HEK293 (cell line): ENCODE measurements around the gene MCIDAS.

Experiments
- GFI1B ChIP-seq: fragments of 450-650 bp; formaldehyde crosslinking; IDR thresholded peaks from 2 replicates; pipeline ENCODE4 v1.5.1; 2016; ENCODE audit warnings: missing biosample characterization, missing genetic modification characterization
- HOXD13 ChIP-seq: sonication (generic); formaldehyde crosslinking; IDR thresholded peaks from 2 replicates; pipeline ENCODE4 v1.8.0; 2022; ENCODE audit warnings: missing genetic modification reagents, borderline replicate concordance
- KLF1 ChIP-seq: fragments of 450-650 bp; formaldehyde crosslinking; IDR thresholded peaks from 2 replicates; pipeline ENCODE4 v1.5.1; 2016; ENCODE audit warnings: missing biosample characterization, missing genetic modification characterization
- SCRT1 ChIP-seq: fragments of 450-650 bp; formaldehyde crosslinking; IDR thresholded peaks from 2 replicates; pipeline ENCODE4 v1.5.1; 2016; ENCODE audit warnings: missing biosample characterization, missing genetic modification characterization, borderline replicate concordance
- ZEB2 ChIP-seq: fragments of 450-650 bp; formaldehyde crosslinking; IDR thresholded peaks from 2 replicates; pipeline ENCODE4 v1.5.1; 2016; ENCODE audit warnings: missing biosample characterization, missing genetic modification characterization
- ZFP3 ChIP-seq: fragments of 450-650 bp; formaldehyde crosslinking; IDR thresholded peaks from 2 replicates; pipeline ENCODE4 v1.5.1; 2016; ENCODE audit warnings: low read depth, missing biosample characterization, missing genetic modification characterization
- ZNF132 ChIP-seq: fragments of 450-650 bp; formaldehyde crosslinking; IDR thresholded peaks from 2 replicates; pipeline ENCODE4 v1.5.1; 2017; ENCODE audit warnings: missing biosample characterization, missing genetic modification characterization, borderline replicate concordance
- ZNF140 ChIP-seq: fragments of 450-650 bp; formaldehyde crosslinking; IDR thresholded peaks from 2 replicates; pipeline ENCODE4 v1.5.1; 2016; ENCODE audit warnings: missing biosample characterization, missing genetic modification characterization
- ZNF184 ChIP-seq: fragments of 450-650 bp; IDR thresholded peaks from 2 replicates; pipeline ENCODE4 v1.5.1; 2018; ENCODE audit warnings: missing biosample characterization, mild to moderate bottlenecking, missing genetic modification characterization
- ZNF2 ChIP-seq: fragments of 450-650 bp; formaldehyde crosslinking; IDR thresholded peaks from 2 replicates; pipeline ENCODE4 v1.5.1; 2016; ENCODE audit warnings: missing biosample characterization, missing genetic modification characterization
- ZNF202 ChIP-seq: fragments of 450-650 bp; formaldehyde crosslinking; IDR thresholded peaks from 2 replicates; pipeline ENCODE4 v1.5.1; 2016; ENCODE audit warnings: missing biosample characterization, missing genetic modification characterization, borderline replicate concordance
- ZNF335 ChIP-seq: fragments of 450-650 bp; formaldehyde crosslinking; conservative IDR thresholded peaks from 2 replicates; pipeline ENCODE4 v1.5.1; 2016; ENCODE audit warnings: missing biosample characterization, missing genetic modification characterization
- ZNF37A ChIP-seq: fragments of 450-650 bp; IDR thresholded peaks from 2 replicates; pipeline ENCODE4 v1.5.1; 2018; ENCODE audit warnings: missing biosample characterization, missing genetic modification characterization
- ZNF404 ChIP-seq: fragments of 450-650 bp; formaldehyde crosslinking; IDR thresholded peaks from 2 replicates; pipeline ENCODE4 v1.5.1; 2017; ENCODE audit warnings: missing biosample characterization, missing genetic modification characterization
- ZNF585B ChIP-seq: fragments of 450-650 bp; formaldehyde crosslinking; IDR thresholded peaks from 2 replicates; pipeline ENCODE4 v1.5.1; 2016; ENCODE audit warnings: missing biosample characterization, missing genetic modification characterization
- ZNF670 ChIP-seq: fragments of 450-650 bp; formaldehyde crosslinking; IDR thresholded peaks from 2 replicates; pipeline ENCODE4 v1.5.1; 2016; ENCODE audit warnings: missing biosample characterization, missing genetic modification characterization, low read depth
- ZNF707 ChIP-seq: fragments of 450-650 bp; formaldehyde crosslinking; IDR thresholded peaks from 2 replicates; pipeline ENCODE4 v1.5.1; 2016; ENCODE audit warnings: missing biosample characterization, missing genetic modification characterization
- TF ChIP-seq, protein P1 (sequence below): fragments of 450-650 bp; formaldehyde crosslinking; IDR thresholded peaks from 2 replicates; pipeline ENCODE4 v1.5.1; 2016; ENCODE audit warnings: missing biosample characterization, missing genetic modification characterization
- TF ChIP-seq, protein P2 (sequence below): fragments of 450-650 bp; formaldehyde crosslinking; IDR thresholded peaks from 2 replicates; pipeline ENCODE4 v1.5.1; 2016; ENCODE audit warnings: missing biosample characterization, missing genetic modification characterization
- TF ChIP-seq, protein P3 (sequence below): fragments of 450-650 bp; formaldehyde crosslinking; IDR thresholded peaks from 2 replicates; pipeline ENCODE4 v1.5.1; 2017; ENCODE audit warnings: missing biosample characterization, missing genetic modification characterization
- TF ChIP-seq, protein P4 (sequence below): fragments of 450-650 bp; formaldehyde crosslinking; conservative IDR thresholded peaks from 2 replicates; pipeline ENCODE4 v1.5.1; 2016; ENCODE audit warnings: low read depth, missing biosample characterization, missing genetic modification characterization
- TF ChIP-seq, protein P5 (sequence below): fragments of 450-650 bp; formaldehyde crosslinking; IDR thresholded peaks from 2 replicates; pipeline ENCODE4 v1.5.1; 2017; ENCODE audit warnings: missing biosample characterization, missing genetic modification characterization
- TF ChIP-seq, protein P6 (sequence below): fragments of 450-650 bp; formaldehyde crosslinking; optimal IDR thresholded peaks from 2 replicates; pipeline ENCODE3; 2016; ENCODE audit warnings: missing biosample characterization, mild to moderate bottlenecking, missing genetic modification characterization
- TF ChIP-seq, protein P7 (sequence below): fragments of 450-650 bp; formaldehyde crosslinking; IDR thresholded peaks from 2 replicates; pipeline ENCODE4 v1.5.1; 2016; ENCODE audit warnings: missing biosample characterization, missing genetic modification characterization

The MCIDAS gene

DNA sequence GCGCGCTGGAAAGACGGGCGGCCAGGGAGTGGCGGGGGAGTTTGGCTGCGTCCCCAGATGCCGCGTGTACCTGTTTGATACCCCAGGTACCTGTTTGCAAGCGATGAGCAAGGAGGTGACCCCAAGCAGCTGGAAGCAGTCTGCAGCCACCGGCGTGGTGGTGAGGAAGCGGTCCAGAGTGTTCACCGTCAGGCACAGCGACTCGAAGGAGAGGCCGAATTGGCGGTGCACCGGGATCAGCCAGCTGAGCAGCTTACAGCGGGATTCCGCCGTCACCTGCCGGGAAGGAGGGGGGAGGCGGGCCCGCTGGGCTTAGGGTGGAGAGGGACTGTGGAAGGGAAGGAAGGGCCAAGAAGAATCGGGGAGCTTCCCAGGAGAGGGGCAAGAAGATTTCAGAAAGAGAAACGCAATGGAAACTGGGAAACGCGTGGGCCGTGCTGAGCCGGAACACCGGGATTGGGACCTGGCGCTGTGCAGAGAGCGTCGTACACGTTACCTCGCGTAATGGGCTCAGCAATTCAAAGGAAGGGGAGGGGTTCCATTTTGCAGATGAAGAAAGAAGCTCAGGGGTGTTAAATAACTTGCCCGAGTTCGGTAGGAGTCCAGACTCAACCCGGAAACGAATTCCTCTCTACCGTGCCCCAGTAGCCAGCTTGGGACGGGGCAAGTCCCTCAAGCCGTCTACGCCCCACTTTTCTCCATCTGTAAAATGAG is 5.3 kb upstream of the MCIDAS start (continued):
- TF ChIP-seq, protein P1, sequence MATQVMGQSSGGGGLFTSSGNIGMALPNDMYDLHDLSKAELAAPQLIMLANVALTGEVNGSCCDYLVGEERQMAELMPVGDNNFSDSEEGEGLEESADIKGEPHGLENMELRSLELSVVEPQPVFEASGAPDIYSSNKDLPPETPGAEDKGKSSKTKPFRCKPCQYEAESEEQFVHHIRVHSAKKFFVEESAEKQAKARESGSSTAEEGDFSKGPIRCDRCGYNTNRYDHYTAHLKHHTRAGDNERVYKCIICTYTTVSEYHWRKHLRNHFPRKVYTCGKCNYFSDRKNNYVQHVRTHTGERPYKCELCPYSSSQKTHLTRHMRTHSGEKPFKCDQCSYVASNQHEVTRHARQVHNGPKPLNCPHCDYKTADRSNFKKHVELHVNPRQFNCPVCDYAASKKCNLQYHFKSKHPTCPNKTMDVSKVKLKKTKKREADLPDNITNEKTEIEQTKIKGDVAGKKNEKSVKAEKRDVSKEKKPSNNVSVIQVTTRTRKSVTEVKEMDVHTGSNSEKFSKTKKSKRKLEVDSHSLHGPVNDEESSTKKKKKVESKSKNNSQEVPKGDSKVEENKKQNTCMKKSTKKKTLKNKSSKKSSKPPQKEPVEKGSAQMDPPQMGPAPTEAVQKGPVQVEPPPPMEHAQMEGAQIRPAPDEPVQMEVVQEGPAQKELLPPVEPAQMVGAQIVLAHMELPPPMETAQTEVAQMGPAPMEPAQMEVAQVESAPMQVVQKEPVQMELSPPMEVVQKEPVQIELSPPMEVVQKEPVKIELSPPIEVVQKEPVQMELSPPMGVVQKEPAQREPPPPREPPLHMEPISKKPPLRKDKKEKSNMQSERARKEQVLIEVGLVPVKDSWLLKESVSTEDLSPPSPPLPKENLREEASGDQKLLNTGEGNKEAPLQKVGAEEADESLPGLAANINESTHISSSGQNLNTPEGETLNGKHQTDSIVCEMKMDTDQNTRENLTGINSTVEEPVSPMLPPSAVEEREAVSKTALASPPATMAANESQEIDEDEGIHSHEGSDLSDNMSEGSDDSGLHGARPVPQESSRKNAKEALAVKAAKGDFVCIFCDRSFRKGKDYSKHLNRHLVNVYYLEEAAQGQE (tag by site-specific recombination): no peak
- TF ChIP-seq ZEB2 (tag by site-specific recombination): peak; percentile 15; the same call in 1 of the 2 replicates
- no peak for TF ChIP-seq ZNF585B (tag by site-specific recombination)
- no peak for TF ChIP-seq ZNF132
- no peak for TF ChIP-seq ZNF140 (tag by site-specific recombination)
- no peak for TF ChIP-seq GFI1B (tag by site-specific recombination)
- no peak for TF ChIP-seq KLF1 (tag by site-specific recombination)
- peak; percentile 87 for TF ChIP-seq ZNF335 (tag by site-specific recombination)
- TF ChIP-seq, protein P2, sequence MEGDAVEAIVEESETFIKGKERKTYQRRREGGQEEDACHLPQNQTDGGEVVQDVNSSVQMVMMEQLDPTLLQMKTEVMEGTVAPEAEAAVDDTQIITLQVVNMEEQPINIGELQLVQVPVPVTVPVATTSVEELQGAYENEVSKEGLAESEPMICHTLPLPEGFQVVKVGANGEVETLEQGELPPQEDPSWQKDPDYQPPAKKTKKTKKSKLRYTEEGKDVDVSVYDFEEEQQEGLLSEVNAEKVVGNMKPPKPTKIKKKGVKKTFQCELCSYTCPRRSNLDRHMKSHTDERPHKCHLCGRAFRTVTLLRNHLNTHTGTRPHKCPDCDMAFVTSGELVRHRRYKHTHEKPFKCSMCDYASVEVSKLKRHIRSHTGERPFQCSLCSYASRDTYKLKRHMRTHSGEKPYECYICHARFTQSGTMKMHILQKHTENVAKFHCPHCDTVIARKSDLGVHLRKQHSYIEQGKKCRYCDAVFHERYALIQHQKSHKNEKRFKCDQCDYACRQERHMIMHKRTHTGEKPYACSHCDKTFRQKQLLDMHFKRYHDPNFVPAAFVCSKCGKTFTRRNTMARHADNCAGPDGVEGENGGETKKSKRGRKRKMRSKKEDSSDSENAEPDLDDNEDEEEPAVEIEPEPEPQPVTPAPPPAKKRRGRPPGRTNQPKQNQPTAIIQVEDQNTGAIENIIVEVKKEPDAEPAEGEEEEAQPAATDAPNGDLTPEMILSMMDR (tag by site-specific recombination): no peak
- no peak for TF ChIP-seq HOXD13
- TF ChIP-seq ZNF184 (tag by site-specific recombination): no peak
- TF ChIP-seq ZNF707: no peak
- TF ChIP-seq, protein P3, sequence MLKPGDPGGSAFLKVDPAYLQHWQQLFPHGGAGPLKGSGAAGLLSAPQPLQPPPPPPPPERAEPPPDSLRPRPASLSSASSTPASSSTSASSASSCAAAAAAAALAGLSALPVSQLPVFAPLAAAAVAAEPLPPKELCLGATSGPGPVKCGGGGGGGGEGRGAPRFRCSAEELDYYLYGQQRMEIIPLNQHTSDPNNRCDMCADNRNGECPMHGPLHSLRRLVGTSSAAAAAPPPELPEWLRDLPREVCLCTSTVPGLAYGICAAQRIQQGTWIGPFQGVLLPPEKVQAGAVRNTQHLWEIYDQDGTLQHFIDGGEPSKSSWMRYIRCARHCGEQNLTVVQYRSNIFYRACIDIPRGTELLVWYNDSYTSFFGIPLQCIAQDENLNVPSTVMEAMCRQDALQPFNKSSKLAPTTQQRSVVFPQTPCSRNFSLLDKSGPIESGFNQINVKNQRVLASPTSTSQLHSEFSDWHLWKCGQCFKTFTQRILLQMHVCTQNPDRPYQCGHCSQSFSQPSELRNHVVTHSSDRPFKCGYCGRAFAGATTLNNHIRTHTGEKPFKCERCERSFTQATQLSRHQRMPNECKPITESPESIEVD (tag by site-specific recombination): no peak
- TF ChIP-seq, protein P4, sequence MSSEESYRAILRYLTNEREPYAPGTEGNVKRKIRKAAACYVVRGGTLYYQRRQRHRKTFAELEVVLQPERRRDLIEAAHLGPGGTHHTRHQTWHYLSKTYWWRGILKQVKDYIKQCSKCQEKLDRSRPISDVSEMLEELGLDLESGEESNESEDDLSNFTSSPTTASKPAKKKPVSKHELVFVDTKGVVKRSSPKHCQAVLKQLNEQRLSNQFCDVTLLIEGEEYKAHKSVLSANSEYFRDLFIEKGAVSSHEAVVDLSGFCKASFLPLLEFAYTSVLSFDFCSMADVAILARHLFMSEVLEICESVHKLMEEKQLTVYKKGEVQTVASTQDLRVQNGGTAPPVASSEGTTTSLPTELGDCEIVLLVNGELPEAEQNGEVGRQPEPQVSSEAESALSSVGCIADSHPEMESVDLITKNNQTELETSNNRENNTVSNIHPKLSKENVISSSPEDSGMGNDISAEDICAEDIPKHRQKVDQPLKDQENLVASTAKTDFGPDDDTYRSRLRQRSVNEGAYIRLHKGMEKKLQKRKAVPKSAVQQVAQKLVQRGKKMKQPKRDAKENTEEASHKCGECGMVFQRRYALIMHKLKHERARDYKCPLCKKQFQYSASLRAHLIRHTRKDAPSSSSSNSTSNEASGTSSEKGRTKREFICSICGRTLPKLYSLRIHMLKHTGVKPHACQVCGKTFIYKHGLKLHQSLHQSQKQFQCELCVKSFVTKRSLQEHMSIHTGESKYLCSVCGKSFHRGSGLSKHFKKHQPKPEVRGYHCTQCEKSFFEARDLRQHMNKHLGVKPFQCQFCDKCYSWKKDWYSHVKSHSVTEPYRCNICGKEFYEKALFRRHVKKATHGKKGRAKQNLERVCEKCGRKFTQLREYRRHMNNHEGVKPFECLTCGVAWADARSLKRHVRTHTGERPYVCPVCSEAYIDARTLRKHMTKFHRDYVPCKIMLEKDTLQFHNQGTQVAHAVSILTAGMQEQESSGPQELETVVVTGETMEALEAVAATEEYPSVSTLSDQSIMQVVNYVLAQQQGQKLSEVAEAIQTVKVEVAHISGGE (tag by site-specific recombination): peak; percentile 60
- no peak for TF ChIP-seq ZNF202 (tag by site-specific recombination)
- no peak for TF ChIP-seq SCRT1 (tag by site-specific recombination)
- no peak for TF ChIP-seq ZNF404 (tag by site-specific recombination)
- TF ChIP-seq ZNF37A: no peak
- TF ChIP-seq ZFP3 (tag by site-specific recombination): no peak
- TF ChIP-seq ZNF2 (tag by site-specific recombination): peak; percentile 38; the same call in 1 of the 2 replicates
- TF ChIP-seq, protein P5, sequence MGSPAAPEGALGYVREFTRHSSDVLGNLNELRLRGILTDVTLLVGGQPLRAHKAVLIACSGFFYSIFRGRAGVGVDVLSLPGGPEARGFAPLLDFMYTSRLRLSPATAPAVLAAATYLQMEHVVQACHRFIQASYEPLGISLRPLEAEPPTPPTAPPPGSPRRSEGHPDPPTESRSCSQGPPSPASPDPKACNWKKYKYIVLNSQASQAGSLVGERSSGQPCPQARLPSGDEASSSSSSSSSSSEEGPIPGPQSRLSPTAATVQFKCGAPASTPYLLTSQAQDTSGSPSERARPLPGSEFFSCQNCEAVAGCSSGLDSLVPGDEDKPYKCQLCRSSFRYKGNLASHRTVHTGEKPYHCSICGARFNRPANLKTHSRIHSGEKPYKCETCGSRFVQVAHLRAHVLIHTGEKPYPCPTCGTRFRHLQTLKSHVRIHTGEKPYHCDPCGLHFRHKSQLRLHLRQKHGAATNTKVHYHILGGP (tag by site-specific recombination): no peak
- TF ChIP-seq, protein P6, sequence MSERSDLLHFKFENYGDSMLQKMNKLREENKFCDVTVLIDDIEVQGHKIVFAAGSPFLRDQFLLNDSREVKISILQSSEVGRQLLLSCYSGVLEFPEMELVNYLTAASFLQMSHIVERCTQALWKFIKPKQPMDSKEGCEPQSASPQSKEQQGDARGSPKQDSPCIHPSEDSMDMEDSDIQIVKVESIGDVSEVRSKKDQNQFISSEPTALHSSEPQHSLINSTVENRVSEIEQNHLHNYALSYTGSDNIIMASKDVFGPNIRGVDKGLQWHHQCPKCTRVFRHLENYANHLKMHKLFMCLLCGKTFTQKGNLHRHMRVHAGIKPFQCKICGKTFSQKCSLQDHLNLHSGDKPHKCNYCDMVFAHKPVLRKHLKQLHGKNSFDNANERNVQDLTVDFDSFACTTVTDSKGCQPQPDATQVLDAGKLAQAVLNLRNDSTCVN (tag by site-specific recombination): no peak
- TF ChIP-seq, protein P7, sequence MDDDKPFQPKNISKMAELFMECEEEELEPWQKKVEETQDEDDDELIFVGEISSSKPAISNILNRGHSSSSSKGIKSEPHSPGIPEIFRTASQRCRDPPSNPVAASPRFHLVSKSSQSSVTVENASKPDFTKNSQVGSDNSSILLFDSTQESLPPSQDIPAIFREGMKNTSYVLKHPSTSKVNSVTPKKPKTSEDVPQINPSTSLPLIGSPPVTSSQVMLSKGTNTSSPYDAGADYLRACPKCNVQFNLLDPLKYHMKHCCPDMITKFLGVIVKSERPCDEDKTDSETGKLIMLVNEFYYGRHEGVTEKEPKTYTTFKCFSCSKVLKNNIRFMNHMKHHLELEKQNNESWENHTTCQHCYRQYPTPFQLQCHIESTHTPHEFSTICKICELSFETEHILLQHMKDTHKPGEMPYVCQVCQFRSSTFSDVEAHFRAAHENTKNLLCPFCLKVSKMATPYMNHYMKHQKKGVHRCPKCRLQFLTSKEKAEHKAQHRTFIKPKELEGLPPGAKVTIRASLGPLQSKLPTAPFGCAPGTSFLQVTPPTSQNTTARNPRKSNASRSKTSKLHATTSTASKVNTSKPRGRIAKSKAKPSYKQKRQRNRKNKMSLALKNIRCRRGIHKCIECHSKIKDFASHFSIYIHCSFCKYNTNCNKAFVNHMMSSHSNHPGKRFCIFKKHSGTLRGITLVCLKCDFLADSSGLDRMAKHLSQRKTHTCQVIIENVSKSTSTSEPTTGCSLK (tag by site-specific recombination): no peak
- no peak for TF ChIP-seq ZNF670 (tag by site-specific recombination)
